HCT116 (cell line): ENCODE results near the gene DOCK10. TPM values are rescaled to one million over a fixed set of nuclear protein-coding genes. Genes with fewer than 3 reads are reported as not detected.

Experiments used
- ATAC-seq: fragments of 200-7000 bp; cut with Tn5 transposase; 2 replicates; pipeline ENCODE4 v1.9.1; 2020; ENCODE audit warnings: mild to moderate bottlenecking, moderate library complexity
- BruUV-seq: library from RNA; stranded (reverse); fragments of 400-500 nt; replicated peaks from 2 replicates; lab custom pipeline; 2021; lab: Mats Ljungman, UMichigan
- CTCF ChIA-PET: fragments of 300-600 bp; sonication (Branson Sonifier 250); formaldehyde crosslinking; loops from one replicate; lab custom pipeline; 2021; ENCODE audit warnings: antibody characterized with exemption; lab: Charles Lee
- POLR2A ChIA-PET: fragments of 300-600, 350-600 bp; sonication (Branson Sonifier 250); formaldehyde crosslinking; loops from one replicate; lab custom pipeline; 2021; ENCODE audit warnings: antibody characterized with exemption; lab: Charles Lee
- RAD21 ChIA-PET, 2 experiments: fragments of 300-600 bp; sonication (Branson Sonifier 250); formaldehyde crosslinking; loops; one replicate each; lab custom pipeline; 2023; ENCODE audit warnings: low total read pairs in 2 of 2; ENCODE audit not compliant: uncharacterized antibody in 2 of 2, unreplicated experiment in 2 of 2, low non-redundant PET in 1 of 2; lab: Charles Lee
- DNase-seq: peaks from one replicate; pipeline ENCODE4 v3.0.0-alpha.2; 2010; ENCODE audit warnings: low read depth, low spot score
- H2AFZ ChIP-seq: fragments of 200-600 bp; shearing (Covaris generic), sonication (generic); 2 replicates; pipeline ENCODE4 v1.6.1; 2017; ENCODE audit warnings: low read depth, mixed run types, mixed read lengths, antibody characterized with exemption, low read length; ENCODE audit not compliant: poor library complexity, severe bottlenecking
- H3K27ac ChIP-seq: 2 replicates; pipeline ENCODE4 v1.5.1; 2012; ENCODE audit warnings: low read depth, low read length
- H3K27me3 ChIP-seq: fragments of 200-600 bp; sonication (generic); 2 replicates; pipeline ENCODE4 v1.6.1; 2016; ENCODE audit warnings: mixed run types, low read length, mixed read lengths; ENCODE audit not compliant: insufficient read depth
- H3K36me3 ChIP-seq, 2 experiments: fragments of 200-500 bp in 1 of 2; fragments of 200-600 bp in 1 of 2; sonication (Bioruptor generic) in 1 of 2; sonication (generic) in 1 of 2; 2 replicates each; pipeline versions ENCODE4 v1.5.1 to v1.6.1; 2014 to 2016; ENCODE audit warnings: low read length in 2 of 2, inconsistent platforms in 1 of 2, mixed read lengths in 1 of 2, mixed run types in 1 of 2; ENCODE audit not compliant: insufficient read depth in 2 of 2, control insufficient read depth in 1 of 2
- H3K4me1 ChIP-seq, 2 experiments: fragments of 200-600 bp in 1 of 2; sonication (generic) in 1 of 2; 2 replicates each; pipeline versions ENCODE4 v1.5.1 to v1.6.1; 2012 to 2017; ENCODE audit warnings: low read length in 2 of 2, inconsistent platforms in 1 of 2, mild to moderate bottlenecking in 1 of 2, mixed read lengths in 1 of 2, mixed run types in 1 of 2, moderate library complexity in 1 of 2; ENCODE audit not compliant: insufficient read depth in 2 of 2, control insufficient read depth in 1 of 2
- H3K4me2 ChIP-seq: fragments of 200-600 bp; sonication (generic); 2 replicates; pipeline ENCODE4 v1.6.1; 2017; ENCODE audit warnings: mixed run types, low read length, mixed read lengths
- H3K4me3 ChIP-seq, 2 experiments: fragments of 200-600 bp in 1 of 2; sonication (generic) in 1 of 2; replicated peaks in 1 of 2; 2 replicates each; pipeline ENCODE4 v1.5.1; 2011 to 2016; ENCODE audit warnings: low read length in 2 of 2, control low read depth in 1 of 2, low read depth in 1 of 2, mild to moderate bottlenecking in 1 of 2, mixed read lengths in 1 of 2, mixed run types in 1 of 2
- H3K79me2 ChIP-seq: fragments of 200-600 bp; sonication (generic); 2 replicates; pipeline ENCODE4 v1.6.1; 2017; ENCODE audit warnings: mild to moderate bottlenecking, mixed run types, low read length, moderate library complexity, mixed read lengths; ENCODE audit not compliant: insufficient read depth
- H3K9ac ChIP-seq: fragments of 200-600 bp; sonication (generic); 2 replicates; pipeline ENCODE4 v1.6.1; 2016; ENCODE audit warnings: low read length, mixed read lengths
- H3K9me2 ChIP-seq: fragments of 200-600 bp; sonication (generic), shearing (Covaris generic); 2 replicates; pipeline ENCODE4 v1.6.1; 2017; ENCODE audit warnings: mixed run types, mild to moderate bottlenecking, moderate library complexity; ENCODE audit not compliant: insufficient read depth
- H3K9me3 ChIP-seq, 2 experiments: fragments of 200-500 bp in 1 of 2; fragments of 200-600 bp in 1 of 2; sonication (Bioruptor generic) in 1 of 2; sonication (generic) in 1 of 2; 2 replicates each; pipeline ENCODE4 v1.6.1; 2014 to 2017; ENCODE audit warnings: low read length in 2 of 2, mixed read lengths in 2 of 2, inconsistent platforms in 1 of 2, low read depth in 1 of 2, mild to moderate bottlenecking in 1 of 2, mixed run types in 1 of 2, moderate library complexity in 1 of 2; ENCODE audit not compliant: control insufficient read depth in 1 of 2, insufficient read depth in 1 of 2
- H4K20me1 ChIP-seq: fragments of 200-600 bp; sonication (generic), shearing (Covaris generic); 2 replicates; pipeline ENCODE4 v1.6.1; 2017; ENCODE audit warnings: mixed run types, mild to moderate bottlenecking, moderate library complexity; ENCODE audit not compliant: insufficient read depth
- CEBPB ChIP-seq: IDR thresholded peaks from 2 replicates; pipeline ENCODE4 v1.6.1; 2012; ENCODE audit warnings: low read depth
- CTCF ChIP-seq, 3 experiments: fragments of 200-600 bp in 1 of 3; sonication (generic) in 1 of 3; IDR thresholded peaks in 2 of 3; conservative IDR thresholded peaks in 1 of 3; 2 replicates each; pipeline ENCODE4 v1.5.1; 2012 to 2017; ENCODE audit warnings: low read depth in 2 of 3, low read length in 2 of 3, antibody characterized with exemption in 1 of 3, borderline replicate concordance in 1 of 3, control low read depth in 1 of 3, mild to moderate bottlenecking in 1 of 3, mixed read lengths in 1 of 3, mixed run types in 1 of 3, moderate library complexity in 1 of 3; ENCODE audit not compliant: insufficient read depth in 1 of 3
- ELF1 ChIP-seq: IDR thresholded peaks from 2 replicates; pipeline ENCODE4 v1.6.1; 2012; ENCODE audit warnings: low read depth, borderline replicate concordance
- EZH2phosphoT487 ChIP-seq: fragments of 200-600 bp; IDR thresholded peaks from 2 replicates; pipeline ENCODE4 v1.6.1; 2018; ENCODE audit warnings: antibody characterized with exemption, borderline replicate concordance
- MAX ChIP-seq: IDR thresholded peaks from 2 replicates; pipeline ENCODE4 v1.6.1; 2012
- SP1 ChIP-seq: IDR thresholded peaks from 2 replicates; pipeline ENCODE4 v1.6.1; 2012; ENCODE audit warnings: low read depth
- YY1 ChIP-seq: IDR thresholded peaks from 2 replicates; pipeline ENCODE4 v1.6.1; 2011; ENCODE audit warnings: low read length, low read depth, moderate library complexity, mild to moderate bottlenecking; ENCODE audit not compliant: insufficient replicate concordance; ENCODE audit errors: extremely low read depth
- ZBTB33 ChIP-seq: IDR thresholded peaks from 2 replicates; pipeline ENCODE4 v1.6.1; 2011; ENCODE audit warnings: mild to moderate bottlenecking, low read length, moderate library complexity; ENCODE audit not compliant: insufficient replicate concordance; ENCODE audit errors: extremely low read depth
- ZFX ChIP-seq: fragments of 450-650 bp; IDR thresholded peaks from 2 replicates; pipeline ENCODE4 v1.6.1; 2017
- intact Hi-C: fragments of 100-400 bp; cut with micrococcal nuclease; formaldehyde crosslinking; loops from 2 replicates; pipeline ENCODE4 v1.10.0; 2022
- total RNA-seq: library from RNA; stranded (reverse); gene quantifications from one replicate; pipeline ENCODE4 v1.2.1, GENCODE V29; 2021; ENCODE audit not compliant: unreplicated experiment

Gene DOCK10
- total RNA-seq, 1 experiment from 2014 or later = 0.54 TPM

GRCh38 chr2:224849264-224849663, 193.0 kb downstream of the DOCK10 start:
- Histone ChIP-seq H3K27me3 (no peaks in the 10 kb centered on the region; the same call in 1 of the 2 replicates), H3K9me3 (no peaks in the 10 kb centered on the region), H3K79me2 (no peaks in the 10 kb centered on the region), H3K36me3 (no peaks in the 10 kb centered on the region), H3K4me2 (no peak overlapping the region), H3K27ac (no peak overlapping the region)
- ATAC-seq = peak; percentile 64
- ChIA-PET RAD21 (no interaction called here), POLR2A (no interaction called here)
- TF ChIP-seq CEBPB (no peak), ZFX (no peak), ELF1 (no peak), CTCF (IDR thresholded peaks at IDR 0.05 in 2 of 3, conservative IDR thresholded peaks at IDR 0.05 in 1 of 3; ENCODE audit: borderline replicate concordance in 1 of 3, insufficient read depth in 1 of 3, low read depth in 2 of 3, low read length in 2 of 3) (0 out of 6 replicates have a peak, but pooled peaks of 1 of the 3 experiments have one; percentile 16)
- TF ChIP-seq, all 23 proteins: peak for 1
- DNase-seq = no peak
- BruUV-seq = no TSS peak
- no peak overlapping the region for H3K9ac ChIP-seq
- H3K9me2 ChIP-seq = no peaks in the 10 kb centered on the region
- intact Hi-C loops = no loop called here
- H3K4me3 ChIP-seq = no peak overlapping the region
- H2AFZ ChIP-seq = no peak overlapping the region
- H4K20me1 ChIP-seq = no peaks in the 10 kb centered on the region
- H3K4me1 ChIP-seq = peaks cover 3 to 9% of the 10 kb centered on the region in 2 experiments; a peak in 3 of 4 replicates
- CTCF ChIA-PET = no interaction called here

GRCh38 chr2:224847961-224848850, 194.1 kb downstream of the DOCK10 start:
- Histone ChIP-seq H3K9me2 (no peaks in the 10 kb centered on the region), H3K27me3 (no peaks in the 10 kb centered on the region; the same call in 1 of the 2 replicates), H3K79me2 (no peaks in the 10 kb centered on the region), H3K4me1 (peaks cover 3 to 10% of the 10 kb centered on the region in 2 experiments; a peak in 3 of 4 replicates), H2AFZ (no peak overlapping the region), H3K27ac (no peak overlapping the region), H4K20me1 (no peaks in the 10 kb centered on the region), H3K36me3 (no peaks in the 10 kb centered on the region), H3K4me2 (peak overlapping the region; percentile 34), H3K9me3 (no peaks in the 10 kb centered on the region), H3K9ac (no peak overlapping the region), H3K4me3 (no peak overlapping the region)
- RAD21 ChIA-PET = no interaction called here
- CTCF ChIA-PET = interaction anchor here (0.8 kb wide), 1 partner anchor 10 kb away, joined by 3 read pairs; no protein-coding TSS in a partner anchor
- POLR2A ChIA-PET = no interaction called here
- BruUV-seq = no TSS peak
- ATAC-seq (peak; percentile 82), DNase-seq (peak; percentile 60)
- intact Hi-C loops = no loop called here
- peak; percentile 5 for TF ChIP-seq YY1
- TF ChIP-seq EZH2phosphoT487 = no peak
- TF ChIP-seq SP1 = no peak
- no peak for TF ChIP-seq ZBTB33
- peak; percentile 22; the same call in 1 of the 2 replicates for TF ChIP-seq MAX
